Measurements from ENCODE around the gene TMEM132E.

GRCh38 chr17:34658811-34659560, 79.6 kb downstream of the TMEM132E start:
- no peak for TF ChIP-seq POLR2A (IDR thresholded peaks at IDR 0.05; ENCODE audit: low read length)
- no peak for TF ChIP-seq GATA1 (IDR thresholded peaks at IDR 0.05; ENCODE audit: low read depth, low read length)
